ENCODE data around the gene SND1. TPM values are rescaled to one million over a fixed set of nuclear protein-coding genes. Genes with fewer than 3 reads are reported as not detected.
A peak's percentile ranks its signal among the peaks of the same experiment; 100 is the strongest.

Gene SND1
- total RNA-seq, 1 experiment from 2014 or later = 147 TPM

DNA sequence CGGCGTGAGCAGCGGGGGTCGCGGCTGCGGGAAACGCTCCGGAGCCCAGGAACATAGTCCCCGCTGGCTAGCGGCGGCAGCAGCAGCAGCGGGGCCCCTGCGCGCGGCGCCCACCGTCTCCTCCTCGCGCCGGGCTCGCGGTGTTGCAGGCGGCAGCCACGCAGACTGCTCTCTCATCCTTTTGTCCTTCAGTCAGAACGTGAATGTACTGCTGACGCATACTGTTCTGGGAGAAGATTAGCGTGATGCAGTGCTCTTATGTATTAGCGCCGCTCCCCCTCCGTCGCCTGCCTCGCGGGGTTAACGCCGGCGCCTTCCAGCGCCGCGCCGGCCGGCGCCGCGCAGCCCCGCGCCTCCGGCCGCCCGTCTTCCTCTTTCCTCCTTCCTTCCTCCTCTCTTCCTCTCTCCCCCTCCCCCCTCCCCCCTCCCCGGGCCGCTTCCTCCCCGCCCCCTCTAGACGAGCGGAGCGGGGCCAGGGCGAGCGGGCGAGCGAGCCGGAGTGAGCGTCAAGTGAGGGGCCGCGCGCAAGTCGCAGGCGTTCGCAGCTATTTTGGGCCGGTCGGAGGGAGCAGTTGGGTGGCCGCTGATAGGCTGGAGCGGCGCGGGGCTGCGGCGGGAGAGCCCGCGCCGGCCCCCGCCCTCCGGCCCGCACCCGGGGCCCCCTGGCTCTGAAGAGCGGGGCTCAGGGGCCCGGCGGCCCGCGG is 380.1 kb downstream of the SND1 start:
- H3K27ac ChIP-seq = peak overlapping the region; percentile 53; the same call in 1 of the 2 replicates

DNA sequence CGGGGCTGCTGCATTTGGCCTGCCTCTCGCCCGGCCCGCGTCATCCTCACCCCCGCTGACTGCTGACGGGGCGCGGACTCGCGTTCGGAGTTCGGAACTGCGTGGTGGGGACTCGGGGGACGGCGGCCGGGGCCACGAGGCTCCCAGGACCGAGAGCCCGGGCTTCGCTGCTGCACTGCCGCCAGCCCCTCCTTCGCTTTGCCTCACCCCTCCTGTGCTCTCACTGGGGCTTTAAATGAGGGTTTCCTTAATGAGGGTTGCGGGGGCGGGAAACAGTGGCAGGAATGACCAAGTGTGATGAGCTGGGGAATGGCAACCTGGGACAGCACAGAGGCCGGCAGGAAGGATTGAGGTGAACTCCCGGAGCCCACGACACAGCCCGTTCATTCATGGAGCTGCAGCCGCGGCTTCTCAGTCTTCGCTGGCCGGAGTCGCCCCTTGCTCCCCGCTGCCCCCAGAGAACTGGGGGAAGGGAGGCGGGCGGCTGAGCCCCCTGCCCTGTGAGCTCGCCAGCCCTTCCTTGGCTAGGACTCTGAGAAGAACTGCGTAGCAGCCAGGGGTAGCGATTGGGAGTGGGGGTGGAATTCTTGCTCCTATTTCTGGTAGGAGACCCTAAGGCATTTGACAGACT is 380.7 kb downstream of the SND1 start:
- Histone ChIP-seq H3K27ac (no peak overlapping the region), H3K27me3 (no peaks in the 10 kb centered on the region), H3K4me3 (peak overlapping the region; percentile 88), H3K4me1 (peaks cover 16% of the 10 kb centered on the region), H3K36me3 (peaks cover 5% of the 10 kb centered on the region; the same call in 1 of the 2 replicates), H3K9me3 (replicated peaks) (no peaks in the 10 kb centered on the region)
- peak in 1 of 2 experiments; percentile 34 for DNase-seq

More for the DNA sequence above, 380.1 kb downstream of the SND1 start:
- peak overlapping the region; percentile 88 for H3K4me3 ChIP-seq
- H3K27me3 ChIP-seq = no peaks in the 10 kb centered on the region
- H3K9me3 ChIP-seq (replicated peaks) = no peaks in the 10 kb centered on the region
- H3K4me1 ChIP-seq = peaks cover 22% of the 10 kb centered on the region
- peaks cover 5% of the 10 kb centered on the region; the same call in 1 of the 2 replicates for H3K36me3 ChIP-seq
- DNase-seq = peak; percentile 73 to 76

DNA sequence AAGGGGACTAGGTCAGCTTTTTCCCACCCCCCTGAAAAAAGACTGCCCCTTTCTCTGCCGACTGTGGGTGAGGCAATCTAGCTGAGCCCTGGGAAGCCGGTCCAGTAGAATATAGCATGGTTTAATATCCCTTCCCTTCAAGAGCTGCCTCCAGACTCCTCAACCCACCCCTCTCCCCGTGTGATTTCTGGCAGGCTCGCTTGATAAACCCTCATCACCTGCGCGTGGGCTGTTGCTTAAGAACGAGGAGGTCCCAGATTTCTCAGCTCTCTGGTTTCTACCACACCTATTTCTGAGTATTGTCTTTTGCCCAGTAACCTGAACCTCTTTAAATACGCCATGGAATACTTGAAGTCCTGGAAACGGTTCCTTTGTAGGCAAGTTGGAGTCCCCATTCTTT is 381.3 kb downstream of the SND1 start:
- H3K4me1 ChIP-seq = peaks cover 10% of the 10 kb centered on the region
- no peaks in the 10 kb centered on the region for H3K9me3 ChIP-seq (replicated peaks)
- H3K27me3 ChIP-seq = no peaks in the 10 kb centered on the region
- H3K27ac ChIP-seq = no peak overlapping the region
- no peak for DNase-seq
- peaks cover 5% of the 10 kb centered on the region; the same call in 1 of the 2 replicates for H3K36me3 ChIP-seq
- no peak overlapping the region for H3K4me3 ChIP-seq

DNA sequence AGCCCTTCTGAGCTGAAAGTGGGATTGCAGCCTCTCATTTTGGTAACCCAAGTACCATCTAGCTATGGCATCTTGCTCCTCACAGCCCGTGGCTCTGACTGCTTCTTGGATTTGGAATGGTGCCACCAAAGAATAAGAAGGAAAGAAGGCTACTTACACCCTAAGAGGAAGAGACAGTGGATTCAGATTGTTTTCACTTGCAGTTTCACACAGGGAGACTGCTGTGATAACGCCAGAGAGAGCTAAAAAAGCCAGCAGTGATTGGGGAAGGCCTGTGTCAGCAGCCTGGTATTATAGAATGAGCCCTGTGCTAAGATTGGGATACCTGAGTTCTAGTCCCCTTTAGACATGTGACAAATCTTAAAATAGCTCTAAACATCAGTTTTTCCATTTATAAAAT is 382.8 kb downstream of the SND1 start:
- Histone ChIP-seq H3K36me3 (no peaks in the 10 kb centered on the region), H3K4me1 (0 out of 2 replicates have a peak, but pooled peaks cover 4% of the 10 kb centered on the region), H3K4me3 (no peak overlapping the region), H3K9me3 (replicated peaks) (no peaks in the 10 kb centered on the region), H3K27me3 (no peaks in the 10 kb centered on the region), H3K27ac (no peak overlapping the region)
- DNase-seq = no peak

DNA sequence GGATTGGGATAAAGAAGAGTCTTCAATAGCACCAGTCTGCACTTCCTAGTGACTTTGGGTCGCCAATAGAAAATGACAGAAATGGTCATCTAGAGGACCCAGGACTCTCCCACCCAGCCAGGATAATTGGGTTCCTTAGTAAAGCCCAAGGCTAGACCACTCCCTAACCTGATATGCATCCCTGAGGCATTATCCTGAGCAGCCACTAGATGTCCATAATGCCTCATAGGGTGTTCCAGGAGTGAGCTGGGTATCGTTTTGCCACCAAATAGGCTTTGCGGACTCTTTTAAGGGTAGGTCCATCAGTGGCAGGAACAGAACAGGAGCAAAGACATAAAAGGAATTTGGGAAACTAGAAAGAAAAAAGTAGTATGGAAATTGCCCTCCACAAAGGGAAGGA is 383.7 kb downstream of the SND1 start:
- no peaks in the 10 kb centered on the region for H3K27me3 ChIP-seq
- DNase-seq = peak in 1 of 2 experiments; percentile 57
- H3K9me3 ChIP-seq (replicated peaks) = no peaks in the 10 kb centered on the region

DNA sequence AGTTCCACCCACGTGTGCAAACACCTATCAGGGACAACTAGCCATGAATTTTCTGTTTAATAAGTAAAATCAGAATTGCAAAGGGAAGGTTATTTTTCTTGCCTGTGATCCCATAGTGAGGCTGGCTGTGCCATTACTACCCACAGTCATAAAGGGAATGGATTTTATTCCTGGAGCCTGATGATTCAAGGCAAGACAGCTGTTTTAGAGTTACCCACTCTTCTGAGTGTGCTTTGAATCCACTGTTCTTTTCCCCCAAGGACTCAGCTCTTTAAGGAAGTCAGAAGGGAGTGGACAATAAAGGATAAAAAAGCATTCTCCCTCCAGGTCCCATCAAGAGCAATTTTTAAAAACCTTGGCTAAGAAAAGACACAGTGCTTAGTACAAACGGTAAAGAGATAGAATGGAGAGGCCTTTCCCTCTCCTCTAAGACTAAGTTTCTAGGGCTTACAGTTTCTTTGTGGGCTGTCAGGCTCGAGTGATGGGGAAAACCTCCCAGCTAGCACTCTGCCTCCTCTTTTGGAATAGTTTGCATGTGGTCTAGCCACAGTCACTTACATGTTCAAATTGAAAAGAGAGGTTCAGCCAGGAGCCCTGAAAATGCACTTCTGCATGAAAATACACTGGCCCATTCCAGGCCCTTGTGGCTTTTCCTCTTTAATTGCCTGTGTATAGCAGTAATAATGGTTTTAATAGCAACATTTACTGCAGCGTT is 384.4 kb downstream of the SND1 start:
- no peaks in the 10 kb centered on the region for H3K9me3 ChIP-seq (replicated peaks)
- no peaks in the 10 kb centered on the region for H3K36me3 ChIP-seq
- no peak overlapping the region for H3K4me3 ChIP-seq
- H3K27ac ChIP-seq = no peak overlapping the region
- DNase-seq = no peak
- 0 out of 2 replicates have a peak, but pooled peaks cover 4% of the 10 kb centered on the region for H3K4me1 ChIP-seq
- H3K27me3 ChIP-seq = no peaks in the 10 kb centered on the region

More for the DNA sequence above, 383.7 kb downstream of the SND1 start:
- Histone ChIP-seq H3K4me1 (0 out of 2 replicates have a peak, but pooled peaks cover 4% of the 10 kb centered on the region), H3K4me3 (no peak overlapping the region), H3K36me3 (no peaks in the 10 kb centered on the region), H3K27ac (no peak overlapping the region)

DNA sequence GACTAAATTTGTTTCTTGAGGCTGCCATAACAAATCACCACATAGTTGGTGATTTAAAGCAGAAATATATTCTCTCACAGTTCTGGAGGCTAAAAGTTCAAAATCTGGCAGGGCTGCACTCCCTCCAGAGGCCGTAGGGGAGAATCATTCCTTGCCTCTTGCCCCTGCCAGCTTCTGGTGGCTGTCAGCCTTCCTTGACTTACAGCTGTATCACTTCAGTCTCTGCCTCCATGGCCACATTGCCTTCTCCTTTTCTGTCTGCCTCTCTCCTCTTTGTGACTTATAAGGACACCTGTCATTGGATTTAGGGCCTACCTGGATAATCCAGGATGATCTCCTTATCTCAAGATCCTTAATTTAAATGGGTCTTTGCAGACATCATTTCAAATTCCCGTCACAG is 385.1 kb downstream of the SND1 start:
- no peak for DNase-seq
- 0 out of 2 replicates have a peak, but pooled peaks cover 4% of the 10 kb centered on the region for H3K4me1 ChIP-seq
- no peaks in the 10 kb centered on the region for H3K36me3 ChIP-seq
- no peaks in the 10 kb centered on the region for H3K9me3 ChIP-seq (replicated peaks)
- no peaks in the 10 kb centered on the region for H3K27me3 ChIP-seq
- H3K4me3 ChIP-seq = no peak overlapping the region
- no peak overlapping the region for H3K27ac ChIP-seq

DNA sequence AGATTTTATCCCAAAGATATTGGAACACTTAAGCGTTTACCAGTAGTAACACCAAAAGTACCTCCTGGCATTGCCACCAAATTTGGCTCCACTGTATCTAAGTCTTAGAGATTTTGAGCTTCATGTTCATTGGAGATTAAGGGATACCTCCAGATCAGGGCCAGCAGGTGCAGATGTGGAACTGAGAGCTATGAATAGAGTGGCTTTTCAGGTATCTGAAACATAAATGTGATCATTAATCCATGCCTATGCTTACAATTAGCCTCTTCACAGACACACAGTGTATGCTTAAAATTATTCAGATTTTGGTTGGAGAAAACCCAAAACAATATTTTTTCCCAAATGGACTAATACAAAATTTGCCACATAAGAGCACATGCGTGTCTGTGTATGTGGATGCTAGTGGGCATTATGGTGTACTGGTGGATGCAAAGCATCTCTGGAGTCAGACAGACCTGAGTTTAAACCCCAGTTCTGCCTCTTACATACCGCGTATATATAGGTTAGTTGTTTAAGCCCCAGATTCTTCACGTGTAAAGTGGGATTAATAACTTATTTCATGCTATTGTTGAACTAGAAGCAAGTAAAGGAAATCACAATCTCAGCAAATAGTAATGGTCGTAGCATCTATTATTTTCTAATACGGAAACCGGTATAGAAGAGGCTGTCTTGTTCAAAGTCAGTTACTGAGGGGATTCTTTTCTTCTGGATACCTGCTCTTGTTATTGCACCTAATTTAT is 386.1 kb downstream of the SND1 start:
- Histone ChIP-seq H3K4me1 (no peaks in the 10 kb centered on the region), H3K27ac (no peak overlapping the region), H3K27me3 (no peaks in the 10 kb centered on the region), H3K9me3 (replicated peaks) (no peaks in the 10 kb centered on the region), H3K4me3 (no peak overlapping the region), H3K36me3 (peaks cover 3% of the 10 kb centered on the region; the same call in 1 of the 2 replicates)
- DNase-seq = no peak

DNA sequence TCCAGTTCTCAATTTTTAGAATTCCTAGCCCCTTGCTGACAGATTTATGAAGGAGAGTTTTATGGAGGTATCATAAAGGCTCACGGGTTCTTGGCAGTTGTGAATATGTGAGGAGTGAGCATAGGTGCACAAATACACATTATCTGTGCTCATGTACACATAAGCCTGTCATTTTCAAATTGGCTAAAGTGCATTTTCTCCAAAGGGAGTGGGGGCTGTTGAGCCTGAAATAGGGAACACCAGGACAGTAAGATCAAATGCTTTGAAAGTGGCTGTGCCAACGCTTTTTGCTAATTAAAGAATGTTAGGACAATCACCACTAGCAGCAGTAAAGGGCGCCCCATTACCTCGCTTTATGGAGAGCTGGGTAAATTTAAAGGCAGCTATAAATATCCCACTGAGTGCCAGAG is 387.6 kb downstream of the SND1 start:
- Histone ChIP-seq H3K4me3 (no peak overlapping the region), H3K36me3 (peaks cover 3% of the 10 kb centered on the region; the same call in 1 of the 2 replicates), H3K4me1 (no peaks in the 10 kb centered on the region), H3K27ac (no peak overlapping the region), H3K27me3 (no peaks in the 10 kb centered on the region), H3K9me3 (replicated peaks) (no peaks in the 10 kb centered on the region)
- DNase-seq = no peak

DNA sequence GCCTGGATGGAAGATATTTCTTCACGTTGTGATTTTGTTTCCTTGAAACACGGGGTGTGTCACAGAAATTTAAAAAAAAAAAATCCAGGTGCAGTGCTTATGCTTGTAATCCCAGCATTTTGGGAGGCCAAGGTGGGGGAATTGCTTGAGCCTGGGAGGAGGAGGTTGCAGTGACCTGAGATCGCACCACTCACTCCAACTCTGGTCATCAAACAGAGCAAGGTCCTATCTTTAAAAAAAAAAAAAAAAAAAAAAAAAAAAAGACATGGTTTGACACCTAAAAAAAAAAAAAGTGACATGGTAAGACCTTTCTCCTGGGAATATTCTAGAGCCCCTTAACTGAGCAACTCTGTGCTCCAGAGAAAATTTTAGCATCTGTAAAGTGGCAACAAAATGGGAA is 388.2 kb downstream of the SND1 start:
- Histone ChIP-seq H3K9me3 (replicated peaks) (no peaks in the 10 kb centered on the region), H3K4me3 (no peak overlapping the region), H3K4me1 (no peaks in the 10 kb centered on the region), H3K27me3 (no peaks in the 10 kb centered on the region), H3K27ac (no peak overlapping the region), H3K36me3 (peaks cover 3% of the 10 kb centered on the region; the same call in 1 of the 2 replicates)
- DNase-seq = no peak

DNA sequence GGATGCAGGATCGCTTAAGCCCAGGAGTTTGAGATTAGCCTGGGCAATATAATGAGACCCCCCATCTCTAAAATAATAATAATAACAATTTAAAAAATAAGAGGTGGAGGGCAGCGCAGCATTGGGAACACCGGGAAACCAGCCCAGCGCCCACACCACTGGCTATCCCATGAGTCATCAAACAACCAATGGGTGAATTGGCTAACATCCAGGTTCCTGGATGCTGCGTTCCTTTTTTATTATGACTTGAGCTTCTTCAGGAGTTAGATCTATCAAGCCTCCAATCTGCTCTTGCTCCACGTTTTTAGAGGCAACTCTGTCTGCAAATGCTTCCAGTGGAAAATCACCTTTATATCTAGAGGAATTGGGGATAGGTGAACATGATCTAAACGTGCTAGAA is 389.2 kb downstream of the SND1 start:
- Histone ChIP-seq H3K27me3 (no peaks in the 10 kb centered on the region), H3K27ac (no peak overlapping the region), H3K9me3 (replicated peaks) (no peaks in the 10 kb centered on the region), H3K36me3 (peaks cover 3% of the 10 kb centered on the region; the same call in 1 of the 2 replicates), H3K4me3 (no peak overlapping the region), H3K4me1 (no peaks in the 10 kb centered on the region)
- DNase-seq = no peak

DNA sequence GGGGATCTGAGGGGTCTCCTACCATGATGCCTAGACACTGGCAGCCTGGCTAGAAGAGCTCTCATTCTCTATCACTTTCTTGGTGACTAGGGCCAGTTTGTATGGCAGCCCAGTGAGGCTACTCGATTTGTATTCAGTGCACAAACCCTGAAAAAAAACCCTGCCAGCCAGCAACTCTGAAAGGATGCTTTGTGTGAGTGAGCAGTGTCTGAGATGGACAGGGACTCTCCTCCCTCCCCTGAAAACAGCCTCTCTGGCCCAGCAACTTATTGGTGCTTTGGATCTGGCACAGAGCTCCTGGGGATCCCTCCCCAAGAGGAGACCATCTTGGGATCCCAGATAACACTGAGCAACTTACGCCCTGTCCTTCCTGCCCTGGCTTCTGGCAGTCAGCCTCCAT is 390.0 kb downstream of the SND1 start:
- Histone ChIP-seq H3K27me3 (no peaks in the 10 kb centered on the region), H3K9me3 (replicated peaks) (no peaks in the 10 kb centered on the region), H3K27ac (no peak overlapping the region), H3K4me1 (no peaks in the 10 kb centered on the region), H3K36me3 (peaks cover 3% of the 10 kb centered on the region; the same call in 1 of the 2 replicates), H3K4me3 (no peak overlapping the region)
- DNase-seq = no peak

DNA sequence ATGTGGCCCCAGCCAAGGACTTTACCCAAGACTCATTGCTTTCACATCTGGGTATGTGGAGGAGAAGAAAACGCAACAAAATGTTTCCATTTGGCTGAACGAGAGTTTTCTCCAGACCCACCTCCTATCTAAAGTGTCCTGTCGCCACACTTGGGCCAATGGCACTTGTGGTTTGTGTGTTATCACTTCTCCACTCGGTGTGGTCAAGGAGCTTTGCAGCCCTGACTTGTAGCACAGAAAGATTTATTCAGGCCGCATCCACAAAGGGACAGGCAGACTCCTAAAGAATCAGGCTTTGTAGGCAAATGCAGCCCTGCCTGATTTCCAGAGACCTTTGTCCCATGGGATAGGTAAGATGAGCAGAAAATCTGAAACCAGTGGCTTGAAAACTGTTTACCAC is 392.1 kb downstream of the SND1 start:
- H3K36me3 ChIP-seq = peaks cover 3% of the 10 kb centered on the region; the same call in 1 of the 2 replicates
- no peaks in the 10 kb centered on the region for H3K27me3 ChIP-seq
- DNase-seq = no peak
- no peaks in the 10 kb centered on the region for H3K4me1 ChIP-seq
- no peak overlapping the region for H3K4me3 ChIP-seq
- no peak overlapping the region for H3K27ac ChIP-seq
- H3K9me3 ChIP-seq (replicated peaks) = no peaks in the 10 kb centered on the region

DNA sequence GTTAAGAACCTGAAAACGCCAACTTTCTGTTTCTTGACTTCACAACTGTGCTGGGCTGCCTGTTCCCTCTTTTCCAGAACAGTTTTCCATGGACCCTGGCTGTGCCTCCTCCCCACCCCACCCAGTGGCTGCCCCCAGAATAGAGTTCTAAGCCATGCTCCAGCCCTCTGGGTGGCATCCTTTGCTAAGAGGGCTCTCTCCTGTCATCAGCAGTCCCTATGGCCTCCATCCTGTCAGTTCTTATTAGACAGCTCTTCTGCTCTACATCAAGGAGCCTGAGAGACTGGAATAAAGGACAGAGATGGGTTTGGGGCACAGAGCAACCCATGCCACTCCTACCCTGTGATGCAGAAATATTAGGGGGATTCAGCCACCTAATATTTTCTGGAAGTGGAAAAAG is 393.2 kb downstream of the SND1 start:
- Histone ChIP-seq H3K4me3 (no peak overlapping the region), H3K9me3 (replicated peaks) (no peaks in the 10 kb centered on the region), H3K36me3 (peaks cover 3% of the 10 kb centered on the region; the same call in 1 of the 2 replicates), H3K27ac (no peak overlapping the region), H3K27me3 (no peaks in the 10 kb centered on the region), H3K4me1 (no peaks in the 10 kb centered on the region)
- DNase-seq = no peak
